Thymus (tissue), 11 donors: ENCODE data around the gene NGEF. TPM values are rescaled to one million over a fixed set of nuclear protein-coding genes. Genes with fewer than 3 reads are reported as not detected.

Experiments used
- DNase-seq, 9 donors: peaks; one replicate each; pipeline ENCODE4 v3.0.0-alpha.2; 2013; ENCODE audit warnings: low spot score in 9 of 9, low read depth in 6 of 9, missing footprints in 1 of 9
- H3K27ac ChIP-seq, 2 donors: one replicate each; pipeline ENCODE4 v1.5.1; 2013; ENCODE audit warnings: control low read depth in 1 of 2, low read depth in 1 of 2, low read length in 1 of 2, mild to moderate bottlenecking in 1 of 2, moderate library complexity in 1 of 2
- H3K27me3 ChIP-seq, 2 donors: one replicate each; pipeline ENCODE4 v1.5.1; 2013; ENCODE audit warnings: low read length in 1 of 2; ENCODE audit not compliant: control insufficient read depth in 2 of 2, insufficient read depth in 1 of 2
- H3K36me3 ChIP-seq, 2 donors: one replicate each; pipeline ENCODE4 v1.5.1; 2013; ENCODE audit warnings: low read length in 1 of 2, mild to moderate bottlenecking in 1 of 2, moderate library complexity in 1 of 2; ENCODE audit not compliant: control insufficient read depth in 2 of 2, insufficient read depth in 2 of 2
- H3K4me1 ChIP-seq, 2 donors: one replicate each; pipeline ENCODE4 v1.5.1; 2013; ENCODE audit warnings: low read length in 2 of 2; ENCODE audit not compliant: control insufficient read depth in 2 of 2, insufficient read depth in 2 of 2
- H3K4me3 ChIP-seq, 2 donors: one replicate each; pipeline ENCODE4 v1.5.1; 2013; ENCODE audit warnings: low read length in 2 of 2, control low read depth in 1 of 2, mild to moderate bottlenecking in 1 of 2
- H3K9me3 ChIP-seq, 2 donors: one replicate each; pipeline ENCODE4 v1.5.1; 2013; ENCODE audit warnings: low read length in 1 of 2, mild to moderate bottlenecking in 1 of 2; ENCODE audit not compliant: control insufficient read depth in 2 of 2, insufficient read depth in 1 of 2
- WGBS: extraction: QIAGEN DNeasy Blood & Tissue Kit; methylation state at CpG from one replicate; pipeline ENCODE4 v1.1.7; 2013; 5-methylcytosine and 5-hydroxymethylcytosine counted together
- polyA plus RNA-seq: library from polyadenylated mRNA; stranded (reverse); fragments of 200-250 nt; gene quantifications from one replicate; pipeline ENCODE4 v1.2.3, GENCODE V29; 2013
- total RNA-seq: library from RNA; stranded (reverse); fragments of 120-200 nt; gene quantifications from one replicate; pipeline ENCODE4 v1.2.4, GENCODE V29; 2013
- donor health status: healthy.

The NGEF gene
- total and polyA plus RNA-seq, 2 donors, result 0.14 to 0.18 TPM

- Histone ChIP-seq H3K4me1 (no peaks in the 10 kb centered on the region), H3K27ac (no peak overlapping the region), H3K4me3 (no peak overlapping the region), H3K36me3 (no peaks in the 10 kb centered on the region), H3K27me3 (peaks cover 0 to 2% of the 10 kb centered on the region in 2 donors), H3K9me3 (peaks cover 0 to 15% of the 10 kb centered on the region in 2 donors)
- WGBS, result 62% methylated on average over 5 of the region's 5 CpGs
- DNase-seq, result no peak
Observed at GRCh38 chr2:232966122-232966521, 46.9 kb downstream of the NGEF start.

- 97% methylated on average over 1 of the region's 1 CpG for WGBS
- no peak for DNase-seq
- H3K9me3 ChIP-seq, result peaks cover 0 to 15% of the 10 kb centered on the region in 2 donors
Observed at GRCh38 chr2:232963913-232964312, 49.1 kb downstream of the NGEF start.

GRCh38 chr2:232960862-232961261 lies 52.2 kb downstream of the NGEF start:
- peaks cover 0 to 10% of the 10 kb centered on the region in 2 donors for H3K9me3 ChIP-seq
- no peak for DNase-seq
- no peaks in the 10 kb centered on the region for H3K36me3 ChIP-seq
- no peaks in the 10 kb centered on the region for H3K4me1 ChIP-seq
- no peak overlapping the region for H3K27ac ChIP-seq
- no peak overlapping the region for H3K4me3 ChIP-seq
- 96% methylated on average over 2 of the region's 2 CpGs for WGBS
- peaks cover 0 to 2% of the 10 kb centered on the region in 2 donors for H3K27me3 ChIP-seq

More at GRCh38 chr2:232963913-232964312, 49.1 kb downstream of the NGEF start:
- H3K27me3 ChIP-seq, result peaks cover 0 to 2% of the 10 kb centered on the region in 2 donors
- H3K4me3 ChIP-seq, result no peak overlapping the region
- H3K27ac ChIP-seq, result no peak overlapping the region
- no peaks in the 10 kb centered on the region for H3K36me3 ChIP-seq
- H3K4me1 ChIP-seq, result no peaks in the 10 kb centered on the region

GRCh38 chr2:232959139-232959538 lies 53.9 kb downstream of the NGEF start:
- Histone ChIP-seq H3K27me3 (no peaks in the 10 kb centered on the region), H3K9me3 (peaks cover 0 to 7% of the 10 kb centered on the region in 2 donors), H3K27ac (no peak overlapping the region), H3K4me1 (no peaks in the 10 kb centered on the region), H3K4me3 (no peak overlapping the region), H3K36me3 (no peaks in the 10 kb centered on the region)
- DNase-seq, result no peak
- WGBS, result 80% methylated on average over 4 of the region's 4 CpGs

- peaks cover 0 to 7% of the 10 kb centered on the region in 2 donors for H3K9me3 ChIP-seq
- H3K4me1 ChIP-seq, result no peaks in the 10 kb centered on the region
- H3K27ac ChIP-seq, result no peak overlapping the region
- no peak overlapping the region for H3K4me3 ChIP-seq
- 74% methylated on average over 3 of the region's 3 CpGs for WGBS
- H3K36me3 ChIP-seq, result no peaks in the 10 kb centered on the region
- no peaks in the 10 kb centered on the region for H3K27me3 ChIP-seq
- no peak for DNase-seq
Observed at GRCh38 chr2:232957657-232958090, 55.4 kb downstream of the NGEF start.

GRCh38 chr2:232955856-232956255 lies 57.2 kb downstream of the NGEF start:
- 80% methylated on average over 5 of the region's 5 CpGs for WGBS
- Histone ChIP-seq H3K4me3 (no peak overlapping the region), H3K27ac (no peak overlapping the region), H3K36me3 (no peaks in the 10 kb centered on the region), H3K4me1 (no peaks in the 10 kb centered on the region), H3K9me3 (no peaks in the 10 kb centered on the region), H3K27me3 (no peaks in the 10 kb centered on the region)
- no peak for DNase-seq

GRCh38 chr2:232954691-232955090 lies 58.4 kb downstream of the NGEF start:
- WGBS, result 94% methylated on average over 10 of the region's 10 CpGs

GRCh38 chr2:232951891-232952290 lies 61.2 kb downstream of the NGEF start:
- H3K4me1 ChIP-seq, result no peaks in the 10 kb centered on the region
- H3K27me3 ChIP-seq, result no peaks in the 10 kb centered on the region
- WGBS, result 86% methylated on average over 7 of the region's 7 CpGs
- H3K9me3 ChIP-seq, result no peaks in the 10 kb centered on the region
- no peak overlapping the region for H3K27ac ChIP-seq
- no peak overlapping the region for H3K4me3 ChIP-seq
- no peaks in the 10 kb centered on the region for H3K36me3 ChIP-seq
- no peak for DNase-seq

More at GRCh38 chr2:232954691-232955090, 58.4 kb downstream of the NGEF start:
- no peaks in the 10 kb centered on the region for H3K4me1 ChIP-seq
- no peaks in the 10 kb centered on the region for H3K27me3 ChIP-seq
- H3K9me3 ChIP-seq, result no peaks in the 10 kb centered on the region
- H3K27ac ChIP-seq, result no peak overlapping the region
- no peak for DNase-seq
- H3K4me3 ChIP-seq, result no peak overlapping the region
- H3K36me3 ChIP-seq, result no peaks in the 10 kb centered on the region

GRCh38 chr2:232951181-232951580 lies 61.9 kb downstream of the NGEF start:
- WGBS, result 96% methylated on average over 11 of the region's 11 CpGs
- Histone ChIP-seq H3K27ac (no peak overlapping the region), H3K36me3 (no peaks in the 10 kb centered on the region), H3K27me3 (no peaks in the 10 kb centered on the region), H3K9me3 (no peaks in the 10 kb centered on the region), H3K4me3 (no peak overlapping the region), H3K4me1 (no peaks in the 10 kb centered on the region)
- no peak for DNase-seq

GRCh38 chr2:232950751-232951150 lies 62.3 kb downstream of the NGEF start:
- Histone ChIP-seq H3K27me3 (no peaks in the 10 kb centered on the region), H3K9me3 (no peaks in the 10 kb centered on the region), H3K4me3 (no peak overlapping the region), H3K27ac (no peak overlapping the region), H3K4me1 (no peaks in the 10 kb centered on the region), H3K36me3 (no peaks in the 10 kb centered on the region)
- no peak for DNase-seq
- 97% methylated on average over 8 of the region's 8 CpGs for WGBS
